A673 (cell line): Measurements from ENCODE around the gene CRHBP. TPM values are rescaled to one million over a fixed set of nuclear protein-coding genes. Genes with fewer than 3 reads are reported as not detected.

Experiments used
- BruUV-seq: library from RNA; stranded (reverse); fragments of 400-500 nt; replicated peaks from 2 replicates; lab custom pipeline; 2021; lab: Mats Ljungman, UMichigan
- CTCF ChIA-PET: fragments of 300-600 bp; sonication (Branson Sonifier 250); formaldehyde crosslinking; loops from one replicate; lab custom pipeline; 2022; ENCODE audit warnings: antibody characterized with exemption; lab: Charles Lee
- POLR2A ChIA-PET: fragments of 300-600 bp; sonication (Branson Sonifier 250); formaldehyde crosslinking; loops from one replicate; lab custom pipeline; 2022; ENCODE audit warnings: antibody characterized with exemption; ENCODE audit not compliant: low non-redundant PET; lab: Charles Lee
- DNase-seq: peaks from one replicate; pipeline ENCODE4 v3.0.0-alpha.2; 2015; ENCODE audit warnings: low spot score
- H3K27ac ChIP-seq: fragments of 200-600 bp; sonication (generic); 2 replicates; pipeline ENCODE4 v1.5.1; 2016; ENCODE audit warnings: mixed run types, low read depth, mild to moderate bottlenecking, mixed read lengths, antibody characterized with exemption, low read length; ENCODE audit not compliant: poor library complexity, severe bottlenecking
- H3K27me3 ChIP-seq: fragments of 200-600 bp; sonication (generic); replicated peaks from 2 replicates; pipeline ENCODE4 v1.6.1; 2017; ENCODE audit warnings: mixed run types, low read depth, mild to moderate bottlenecking, mixed read lengths, antibody characterized with exemption, low read length; ENCODE audit not compliant: insufficient read depth, poor library complexity
- H3K36me3 ChIP-seq: fragments of 200-600 bp; sonication (generic); 2 replicates; pipeline ENCODE4 v1.6.1; 2016; ENCODE audit warnings: mixed run types, mild to moderate bottlenecking, mixed read lengths, antibody characterized with exemption, low read length; ENCODE audit not compliant: insufficient read depth, poor library complexity, severe bottlenecking
- H3K4me1 ChIP-seq: fragments of 200-600 bp; sonication (generic); 2 replicates; pipeline ENCODE4 v1.6.1; 2017; ENCODE audit warnings: mixed run types, mild to moderate bottlenecking, mixed read lengths, antibody characterized with exemption, low read length; ENCODE audit not compliant: insufficient read depth, poor library complexity, severe bottlenecking
- H3K4me3 ChIP-seq: fragments of 200-600 bp; sonication (generic); 2 replicates; pipeline ENCODE4 v1.5.1; 2016; ENCODE audit warnings: low read depth, mixed run types, mild to moderate bottlenecking, mixed read lengths, low read length; ENCODE audit not compliant: poor library complexity, severe bottlenecking
- H3K9me3 ChIP-seq: fragments of 200-600 bp; sonication (generic); 2 replicates; pipeline ENCODE4 v1.6.1; 2016; ENCODE audit warnings: mixed run types, low read depth, mild to moderate bottlenecking, mixed read lengths, antibody characterized with exemption, low read length; ENCODE audit not compliant: poor library complexity, severe bottlenecking
- CTCF ChIP-seq: fragments of 300-800, 200-600 bp; sonication (generic); conservative IDR thresholded peaks from 2 replicates; pipeline ENCODE4 v1.5.1; 2017; ENCODE audit warnings: low read depth, mild to moderate bottlenecking, antibody characterized with exemption, low read length, moderate library complexity, mixed read lengths
- EZH2 ChIP-seq: fragments of 200-600 bp; sonication (generic); IDR thresholded peaks from 2 replicates; pipeline ENCODE4 v1.6.1; 2017; ENCODE audit warnings: borderline replicate concordance, low read depth, mild to moderate bottlenecking, mixed read lengths, antibody characterized with exemption, low read length; ENCODE audit not compliant: poor library complexity, severe bottlenecking
- intact Hi-C: fragments of 100-400 bp; cut with micrococcal nuclease; formaldehyde crosslinking; loops from one replicate; pipeline ENCODE4 v1.10.0; 2022; ENCODE audit not compliant: unreplicated experiment
- total RNA-seq: library from RNA; stranded (reverse); gene quantifications from 2 replicates; pipeline ENCODE4 v1.2.3, GENCODE V29; 2021

Gene CRHBP
- total RNA-seq, 1 experiment from 2014 or later = not detected

GRCh38 chr5:76927961-76928360, 24.9 kb upstream of the CRHBP start:
- Histone ChIP-seq H3K36me3 (no peaks in the 10 kb centered on the region), H3K9me3 (no peaks in the 10 kb centered on the region), H3K27me3 (no peaks in the 10 kb centered on the region), H3K27ac (no peak overlapping the region), H3K4me3 (no peak overlapping the region), H3K4me1 (peaks cover 23% of the 10 kb centered on the region)
- no TSS peak for BruUV-seq
- intact Hi-C loops = no loop called here
- DNase-seq = no peak
- ChIA-PET CTCF (no interaction called here), POLR2A (no interaction called here)
- TF ChIP-seq EZH2 (no peak), CTCF (no peak)

GRCh38 chr5:76930083-76930482, 22.8 kb upstream of the CRHBP start:
- CTCF ChIA-PET = no interaction called here
- TF ChIP-seq CTCF (no peak), EZH2 (no peak)
- no peak for DNase-seq
- Histone ChIP-seq H3K9me3 (no peaks in the 10 kb centered on the region), H3K27ac (no peak overlapping the region), H3K4me1 (peaks cover 23% of the 10 kb centered on the region), H3K4me3 (no peak overlapping the region), H3K36me3 (no peaks in the 10 kb centered on the region), H3K27me3 (no peaks in the 10 kb centered on the region)
- intact Hi-C loops = no loop called here
- POLR2A ChIA-PET = no interaction called here
- BruUV-seq = no TSS peak

- BruUV-seq = no TSS peak
- Histone ChIP-seq H3K27me3 (no peaks in the 10 kb centered on the region), H3K36me3 (no peaks in the 10 kb centered on the region), H3K9me3 (no peaks in the 10 kb centered on the region), H3K4me1 (no peaks in the 10 kb centered on the region), H3K4me3 (no peak overlapping the region), H3K27ac (no peak overlapping the region)
- TF ChIP-seq EZH2 = no peak
- no peak for TF ChIP-seq CTCF
- ChIA-PET CTCF (no interaction called here), POLR2A (no interaction called here)
- no peak for DNase-seq
- intact Hi-C loops = no loop called here
These were observed 14.7 kb upstream of the CRHBP start for GRCh38 chr5:76938177-76938576.
